SW480 (cell line): ENCODE data around the gene RNF175.
"Not testable (repeated sequence)": the region's sequence is repeated elsewhere in the genome, so short reads cannot be mapped to it uniquely, and the experiment has no call there.

Source experiments
- DNase-seq: peaks from one replicate; pipeline ENCODE4 v3.0.0-alpha.2; 2016; ENCODE audit warnings: low spot score

RNF175 gene

GRCh38 chr4:153676984-153677383, 82.8 kb downstream of the RNF175 start:
- DNase-seq, result no peak

DNA sequence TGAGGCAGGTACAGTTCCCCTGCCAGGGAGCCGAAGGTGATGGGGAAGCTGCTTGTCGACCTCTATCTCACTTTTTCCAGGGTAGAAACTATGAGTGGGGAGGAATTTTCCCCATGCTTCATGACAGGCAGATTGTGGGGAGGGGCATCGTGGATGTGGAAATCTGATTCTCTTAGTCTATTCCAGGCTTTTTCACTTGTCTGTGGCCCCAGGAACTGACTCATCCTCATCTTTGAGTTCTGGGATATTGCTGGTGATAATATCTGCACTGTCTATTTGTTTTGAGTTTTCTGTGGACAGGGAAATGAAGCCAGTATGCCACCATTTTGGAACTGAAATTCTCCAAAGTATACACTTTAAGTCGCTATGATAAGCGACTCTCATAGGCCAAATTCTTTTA, 83.3 kb downstream of the RNF175 start:
- no peak for DNase-seq

DNA sequence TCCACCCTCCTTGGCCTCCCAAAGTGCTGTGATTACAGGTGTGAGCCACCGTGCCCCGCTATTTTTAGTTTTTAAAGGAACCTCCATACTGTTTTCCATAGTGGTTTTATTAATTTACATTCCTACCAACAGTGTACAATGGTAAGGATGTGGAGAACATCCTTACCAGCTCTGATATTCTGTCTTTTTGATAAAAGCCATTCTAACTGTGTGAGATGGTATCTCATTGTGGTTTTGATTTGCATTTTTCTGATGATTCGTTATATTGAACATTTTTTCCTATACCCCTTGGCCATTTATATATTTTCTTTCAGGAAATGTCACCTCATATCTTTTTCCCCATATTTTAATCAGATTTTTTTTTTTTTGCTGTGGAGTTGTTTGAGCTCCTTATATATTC, 90.0 kb downstream of the RNF175 start:
- no peak for DNase-seq

DNA sequence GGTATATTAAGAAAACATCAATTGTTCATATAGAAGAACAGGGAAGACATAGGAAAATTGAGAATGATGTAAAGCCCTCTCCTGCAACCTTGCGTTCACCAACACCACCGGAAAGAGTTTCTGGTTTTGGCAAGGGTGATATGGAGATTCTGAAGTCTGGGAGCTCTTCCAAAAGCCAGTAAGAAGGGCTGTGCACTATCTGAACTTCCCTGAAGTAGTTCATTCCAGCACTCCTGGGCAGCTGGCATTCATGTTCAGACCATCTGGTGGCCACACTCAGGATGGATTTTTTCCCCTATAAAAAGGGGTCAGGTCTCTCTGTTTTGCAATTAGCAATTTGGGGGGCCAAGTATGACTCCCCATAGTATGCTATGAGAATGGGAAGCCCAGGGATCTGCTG, 91.2 kb downstream of the RNF175 start:
- DNase-seq, result no peak

- DNase-seq, result not testable (repeated sequence)
Observed at GRCh38 chr4:153666505-153666904, 93.3 kb downstream of the RNF175 start.

- no peak for DNase-seq
Observed at GRCh38 chr4:153663667-153664066, 96.2 kb downstream of the RNF175 start.

- DNase-seq, result no peak
Observed at GRCh38 chr4:153661908-153662307, 97.9 kb downstream of the RNF175 start.

DNA sequence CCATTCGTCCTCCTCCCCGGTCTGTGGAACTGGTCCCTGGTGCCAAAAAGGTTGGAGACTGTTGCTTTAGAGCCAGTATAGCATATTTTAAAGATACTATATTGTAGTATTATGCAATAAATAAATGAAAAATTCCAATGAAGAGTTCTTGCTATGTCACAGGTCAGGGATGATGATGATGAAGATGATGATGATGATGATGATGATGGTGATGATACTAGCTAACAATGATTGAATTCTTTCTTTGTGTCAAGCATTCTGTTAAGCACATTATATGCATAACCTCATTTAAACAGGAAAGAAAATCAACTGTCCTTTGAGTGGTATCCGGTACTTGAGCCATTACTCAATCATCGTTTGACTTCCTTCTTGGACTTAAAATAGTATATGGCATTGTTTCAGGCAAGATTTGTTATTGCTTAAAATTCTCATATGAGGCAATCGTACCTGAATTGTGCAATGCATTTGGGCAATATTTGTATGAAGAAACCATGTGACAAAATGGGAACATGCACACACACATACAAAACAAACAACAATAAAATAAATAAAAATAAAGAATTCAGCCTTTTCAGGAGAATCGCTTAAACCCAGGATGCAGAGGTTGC, 98.5 kb downstream of the RNF175 start:
- DNase-seq, result no peak
